ENCODE results near the gene INSM2. TPM values are rescaled to one million over a fixed set of nuclear protein-coding genes. Genes with fewer than 3 reads are reported as not detected.

The INSM2 gene
- total and polyA plus RNA-seq, 4 donors, result under 0.01 TPM; not detected in 3

GRCh38 chr14:35532783-35533356, 1.1 kb upstream of the INSM2 start:
- H3K27me3 ChIP-seq (ENCODE audit: control insufficient read depth in 4 of 4, insufficient read depth in 4 of 4, low read length in 3 of 4), result peaks cover 0 to 6% (median 0%) of the 10 kb centered on the region in 4 donors
- no peak for DNase-seq (ENCODE audit: low spot score)
- H3K4me3 ChIP-seq (ENCODE audit: low read depth in 1 of 3, low read length in 3 of 3), result peak overlapping the region in 2 of 3 donors; percentile 60 to 62

GRCh38 chr14:35534208-35534872, 376 bp downstream of the INSM2 start:
- Histone ChIP-seq H3K9me3 (ENCODE audit: control insufficient read depth in 4 of 4, low read length in 3 of 4) (peaks cover 0 to 9% (median 0%) of the 10 kb centered on the region in 4 donors), H3K4me3 (ENCODE audit: low read depth in 1 of 3, low read length in 3 of 3) (peak overlapping the region in 2 of 3 donors; percentile 60 to 62), H3K36me3 (ENCODE audit: control insufficient read depth in 4 of 4, insufficient read depth in 3 of 4, low read depth in 1 of 4, low read length in 3 of 4) (no peaks in the 10 kb centered on the region), H3K9ac (ENCODE audit: low read depth in 1 of 2, low read length in 2 of 2) (no peak overlapping the region), H3K27me3 (ENCODE audit: control insufficient read depth in 4 of 4, insufficient read depth in 4 of 4, low read length in 3 of 4) (peaks cover 0 to 6% (median 0%) of the 10 kb centered on the region in 4 donors), H3K4me1 (ENCODE audit: control insufficient read depth in 4 of 4, insufficient read depth in 4 of 4, low read length in 3 of 4) (peaks cover 20 to 28% (median 26%) of the 10 kb centered on the region in 4 donors), H3K27ac (ENCODE audit: low read depth in 1 of 2, low read length in 2 of 2) (no peak overlapping the region)
- 5% methylated on average over 77 of the region's 77 CpGs for WGBS
- DNase-seq (ENCODE audit: low spot score), result no peak
- TF ChIP-seq JUND (IDR thresholded peaks at IDR 0.05) (no peak), FOXA2 (IDR thresholded peaks at IDR 0.05) (no peak), HNF4A (conservative IDR thresholded peaks at IDR 0.05) (no peak), GABPA (IDR thresholded peaks at IDR 0.05 in 1 of 2, conservative IDR thresholded peaks at IDR 0.05 in 1 of 2) (no peak), NR2F2 (IDR thresholded peaks at IDR 0.05) (no peak), RXRA (IDR thresholded peaks at IDR 0.05) (no peak), MAX (IDR thresholded peaks at IDR 0.05) (no peak), RAD21 (IDR thresholded peaks at IDR 0.05) (no peak), EGR1 (IDR thresholded peaks at IDR 0.05; ENCODE audit: low read depth in 2 of 2) (no peak), ATF3 (IDR thresholded peaks at IDR 0.05) (no peak), YY1 (IDR thresholded peaks at IDR 0.05) (no peak), FOXA1 (IDR thresholded peaks at IDR 0.05) (no peak)

More at GRCh38 chr14:35532783-35533356, 1.1 kb upstream of the INSM2 start:
- no peak overlapping the region for H3K27ac ChIP-seq (ENCODE audit: low read depth in 1 of 2, low read length in 2 of 2)
- no peak overlapping the region for H3K9ac ChIP-seq (ENCODE audit: low read depth in 1 of 2, low read length in 2 of 2)
- no peaks in the 10 kb centered on the region for H3K36me3 ChIP-seq (ENCODE audit: control insufficient read depth in 4 of 4, insufficient read depth in 3 of 4, low read depth in 1 of 4, low read length in 3 of 4)
- peaks cover 20 to 28% (median 26%) of the 10 kb centered on the region in 4 donors for H3K4me1 ChIP-seq (ENCODE audit: control insufficient read depth in 4 of 4, insufficient read depth in 4 of 4, low read length in 3 of 4)
- H3K9me3 ChIP-seq (ENCODE audit: control insufficient read depth in 4 of 4, low read length in 3 of 4), result peaks cover 0 to 9% (median 0%) of the 10 kb centered on the region in 4 donors
- WGBS, result 14% methylated on average over 6 of the region's 6 CpGs
- TF ChIP-seq EGR1 (IDR thresholded peaks at IDR 0.05; ENCODE audit: low read depth in 2 of 2) (no peak), TAF1 (conservative IDR thresholded peaks at IDR 0.05) (no peak), FOXA2 (IDR thresholded peaks at IDR 0.05) (no peak), ZBTB33 (IDR thresholded peaks at IDR 0.05) (no peak), CTCF (IDR thresholded peaks at IDR 0.05; ENCODE audit: low read depth, low read length, missing input control) (peak; percentile 2), ATF3 (IDR thresholded peaks at IDR 0.05) (no peak), GABPA (IDR thresholded peaks at IDR 0.05 in 1 of 2, conservative IDR thresholded peaks at IDR 0.05 in 1 of 2) (no peak), SP1 (IDR thresholded peaks at IDR 0.05) (no peak)
